Measurements from ENCODE around the gene AP3S2.

GRCh38 chr15:89781055-89781454 is 112.7 kb downstream of the AP3S2 start:
- TF ChIP-seq, protein P1, sequence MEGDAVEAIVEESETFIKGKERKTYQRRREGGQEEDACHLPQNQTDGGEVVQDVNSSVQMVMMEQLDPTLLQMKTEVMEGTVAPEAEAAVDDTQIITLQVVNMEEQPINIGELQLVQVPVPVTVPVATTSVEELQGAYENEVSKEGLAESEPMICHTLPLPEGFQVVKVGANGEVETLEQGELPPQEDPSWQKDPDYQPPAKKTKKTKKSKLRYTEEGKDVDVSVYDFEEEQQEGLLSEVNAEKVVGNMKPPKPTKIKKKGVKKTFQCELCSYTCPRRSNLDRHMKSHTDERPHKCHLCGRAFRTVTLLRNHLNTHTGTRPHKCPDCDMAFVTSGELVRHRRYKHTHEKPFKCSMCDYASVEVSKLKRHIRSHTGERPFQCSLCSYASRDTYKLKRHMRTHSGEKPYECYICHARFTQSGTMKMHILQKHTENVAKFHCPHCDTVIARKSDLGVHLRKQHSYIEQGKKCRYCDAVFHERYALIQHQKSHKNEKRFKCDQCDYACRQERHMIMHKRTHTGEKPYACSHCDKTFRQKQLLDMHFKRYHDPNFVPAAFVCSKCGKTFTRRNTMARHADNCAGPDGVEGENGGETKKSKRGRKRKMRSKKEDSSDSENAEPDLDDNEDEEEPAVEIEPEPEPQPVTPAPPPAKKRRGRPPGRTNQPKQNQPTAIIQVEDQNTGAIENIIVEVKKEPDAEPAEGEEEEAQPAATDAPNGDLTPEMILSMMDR (optimal IDR thresholded peaks at IDR 0.05 in 1 of 3, IDR thresholded peaks at IDR 0.05 in 1 of 3, conservative IDR thresholded peaks at IDR 0.05 in 1 of 3; ENCODE audit: extremely low read depth in 1 of 3, insufficient read depth in 2 of 3, low read length in 3 of 3): no peak
- no peak for TF ChIP-seq EZH2 (IDR thresholded peaks at IDR 0.05; ENCODE audit: low read length)
